Endothelial cell of umbilical vein (primary cell): ENCODE results near the gene ARFGEF3. TPM values are rescaled to one million over a fixed set of nuclear protein-coding genes. Genes with fewer than 3 reads are reported as not detected.

Source experiments
- BruUV-seq: library from RNA; stranded (reverse); fragments of 400-500 nt; replicated peaks from 2 replicates; lab custom pipeline; 2021; lab: Mats Ljungman, UMichigan
- CTCF ChIA-PET: fragments of 300-600, 350-600 bp; sonication (Branson Sonifier 250); formaldehyde crosslinking; loops from one replicate; lab custom pipeline; 2021; ENCODE audit warnings: antibody characterized with exemption, inconsistent platforms; lab: Charles Lee
- POLR2A ChIA-PET: fragments of 300-600, 350-600 bp; sonication (Branson Sonifier 250); formaldehyde crosslinking; loops from one replicate; lab custom pipeline; 2021; ENCODE audit warnings: antibody characterized with exemption, inconsistent platforms; lab: Charles Lee
- DNase-seq: peaks from one replicate; pipeline ENCODE4 v3.0.0-alpha.2; 2011; ENCODE audit warnings: low read depth, low spot score
- FAIRE-seq: peaks from 2 replicates; lab custom pipeline; 2011; peaks lifted over from hg19 to GRCh38; lab: Jason Lieb, UNC
- H2AFZ ChIP-seq: 2 replicates; pipeline ENCODE4 v1.6.0; 2012; ENCODE audit warnings: low read depth, low read length, control low read depth, inconsistent platforms
- H3K27ac ChIP-seq: 2 replicates; pipeline ENCODE4 v1.5.1; 2011; ENCODE audit warnings: low read depth, mild to moderate bottlenecking, control low read depth, low read length, moderate library complexity; ENCODE audit not compliant: insufficient read depth
- H3K27me3 ChIP-seq, 2 experiments: 2 replicates each; pipeline versions ENCODE4 v1.6.0 to v1.6.1; 2011; ENCODE audit warnings: low read length in 2 of 2, mixed read lengths in 1 of 2; ENCODE audit not compliant: control insufficient read depth in 2 of 2, insufficient read depth in 2 of 2
- H3K36me3 ChIP-seq, 2 experiments: 2 replicates in 1 of 2; 3 replicates in 1 of 2; pipeline ENCODE4 v1.5.1; 2011; ENCODE audit warnings: low read length in 2 of 2, mild to moderate bottlenecking in 1 of 2, moderate library complexity in 1 of 2; ENCODE audit not compliant: control insufficient read depth in 2 of 2, insufficient read depth in 2 of 2; ENCODE audit errors: extremely low read depth in 1 of 2
- H3K4me1 ChIP-seq: 3 replicates; pipeline ENCODE4 v1.5.1; 2011; ENCODE audit warnings: mild to moderate bottlenecking, low read length; ENCODE audit not compliant: control insufficient read depth, insufficient read depth; ENCODE audit errors: extremely low read depth
- H3K4me2 ChIP-seq: 2 replicates; pipeline ENCODE4 v1.6.1; 2011; ENCODE audit warnings: low read length, control low read depth, mixed read lengths; ENCODE audit not compliant: insufficient read depth
- H3K4me3 ChIP-seq, 3 experiments: fragments of 200-600 bp in 1 of 3; sonication (generic), shearing (Covaris generic) in 1 of 3; replicated peaks in 1 of 3; 2 replicates each; pipeline ENCODE4 v1.5.1; 2011 to 2016; ENCODE audit warnings: control low read depth in 3 of 3, low read length in 3 of 3, mild to moderate bottlenecking in 2 of 3, inconsistent platforms in 1 of 3, low read depth in 1 of 3, moderate library complexity in 1 of 3; ENCODE audit not compliant: insufficient read depth in 1 of 3
- H3K79me2 ChIP-seq: 2 replicates; pipeline ENCODE4 v1.6.0; 2012; ENCODE audit warnings: low read length, inconsistent platforms; ENCODE audit not compliant: control insufficient read depth, insufficient read depth
- H3K9ac ChIP-seq: replicated peaks from 2 replicates; pipeline ENCODE3; 2011; ENCODE audit warnings: low read length, control low read depth; ENCODE audit not compliant: insufficient read depth; ENCODE audit errors: extremely low read depth
- H3K9me1 ChIP-seq: replicated peaks from 3 replicates; pipeline ENCODE4 v1.6.0; 2011; ENCODE audit warnings: mild to moderate bottlenecking, low read length; ENCODE audit not compliant: control insufficient read depth, insufficient read depth; ENCODE audit errors: extremely low read depth
- H3K9me3 ChIP-seq: replicated peaks from 2 replicates; pipeline ENCODE4 v1.5.1; 2012; ENCODE audit warnings: low read length, inconsistent platforms; ENCODE audit not compliant: control insufficient read depth, insufficient read depth
- H4K20me1 ChIP-seq: replicated peaks from 2 replicates; pipeline ENCODE3; 2011; ENCODE audit warnings: mild to moderate bottlenecking, low read length; ENCODE audit not compliant: control insufficient read depth, insufficient read depth; ENCODE audit errors: extremely low read depth
- EZH2 ChIP-seq: IDR thresholded peaks from 2 replicates; pipeline ENCODE4 v1.6.1; 2012; ENCODE audit warnings: borderline replicate concordance, low read depth, mild to moderate bottlenecking, moderate library complexity, low read length, inconsistent platforms; ENCODE audit not compliant: severe bottlenecking
- FOS ChIP-seq: IDR thresholded peaks from 2 replicates; pipeline ENCODE4 v1.6.1; 2011; ENCODE audit warnings: mild to moderate bottlenecking, low read length, moderate library complexity, borderline replicate concordance; ENCODE audit not compliant: insufficient read depth
- GATA2 ChIP-seq: IDR thresholded peaks from 2 replicates; pipeline ENCODE4 v1.7.0; 2011; ENCODE audit warnings: low read depth, mild to moderate bottlenecking, moderate library complexity, mixed read lengths, low read length; ENCODE audit not compliant: insufficient read length, insufficient read depth
- JUN ChIP-seq: IDR thresholded peaks from 2 replicates; pipeline ENCODE4 v1.6.1; 2011; ENCODE audit warnings: borderline replicate concordance, low read depth; ENCODE audit not compliant: insufficient read length, insufficient read depth
- MYC ChIP-seq: IDR thresholded peaks from one replicate; pipeline ENCODE4 v1.6.1; 2011; ENCODE audit warnings: mild to moderate bottlenecking, low read depth, low read length
- POLR2A ChIP-seq: IDR thresholded peaks from 2 replicates; pipeline ENCODE4 v1.6.1; 2012; ENCODE audit warnings: low read depth, mild to moderate bottlenecking, control low read depth, low read length
- POLR2AphosphoS5 ChIP-seq: IDR thresholded peaks from 2 replicates; pipeline ENCODE4 v1.6.1; 2012; ENCODE audit warnings: low read depth, mild to moderate bottlenecking, control low read depth, low read length, moderate library complexity; ENCODE audit not compliant: insufficient read depth
- dilution Hi-C: fragments of 300-500 bp; cut with MboI; formaldehyde crosslinking; loops from one replicate; pipeline ENCODE4 v1.15.0; 2019; ENCODE audit warnings: low sequenced_read_pairs; ENCODE audit not compliant: extremely low pct_ligation_motif_present
- intact Hi-C: fragments of 100-400 bp; cut with micrococcal nuclease; formaldehyde crosslinking; loops from one replicate; pipeline ENCODE4 v1.10.0; 2022
- polyA plus RNA-seq, 4 experiments: library from polyadenylated mRNA; depleted of rRNA in 3 of 4; stranded (reverse) in 3 of 4; unstranded in 1 of 4; fragments of >200 nt; gene quantifications; 2 replicates each; pipeline versions ENCODE4 v1.2.1 to v1.2.3, GENCODE V29; 2011 to 2012; ENCODE audit warnings: missing spikeins in 1 of 4
- total RNA-seq: library from RNA; stranded (reverse); gene quantifications from 2 replicates; pipeline ENCODE4 v1.2.3, GENCODE V29; 2021
- TF ChIP-seq, protein P1 (sequence below), 2 donors: IDR thresholded peaks; 1 replicate in 1 of 2; 2 replicates in 1 of 2; pipeline ENCODE4 v1.5.1; 2011; ENCODE audit warnings: low read length in 2 of 2, mild to moderate bottlenecking in 2 of 2, moderate library complexity in 2 of 2, control low read depth in 1 of 2, inconsistent platforms in 1 of 2, low read depth in 1 of 2; ENCODE audit not compliant: insufficient read depth in 1 of 2; ENCODE audit errors: extremely low read depth in 1 of 2
- TF ChIP-seq, protein P2 (sequence below): IDR thresholded peaks from 2 replicates; pipeline ENCODE4 v1.6.1; 2011; ENCODE audit not compliant: insufficient read depth, insufficient read length

Gene ARFGEF3
- total and polyA plus RNA-seq, 2 donors (not counting 3 experiments of a cell fraction or from before 2014, with no cell fraction given): 1.3 to 7.3 TPM

DNA sequence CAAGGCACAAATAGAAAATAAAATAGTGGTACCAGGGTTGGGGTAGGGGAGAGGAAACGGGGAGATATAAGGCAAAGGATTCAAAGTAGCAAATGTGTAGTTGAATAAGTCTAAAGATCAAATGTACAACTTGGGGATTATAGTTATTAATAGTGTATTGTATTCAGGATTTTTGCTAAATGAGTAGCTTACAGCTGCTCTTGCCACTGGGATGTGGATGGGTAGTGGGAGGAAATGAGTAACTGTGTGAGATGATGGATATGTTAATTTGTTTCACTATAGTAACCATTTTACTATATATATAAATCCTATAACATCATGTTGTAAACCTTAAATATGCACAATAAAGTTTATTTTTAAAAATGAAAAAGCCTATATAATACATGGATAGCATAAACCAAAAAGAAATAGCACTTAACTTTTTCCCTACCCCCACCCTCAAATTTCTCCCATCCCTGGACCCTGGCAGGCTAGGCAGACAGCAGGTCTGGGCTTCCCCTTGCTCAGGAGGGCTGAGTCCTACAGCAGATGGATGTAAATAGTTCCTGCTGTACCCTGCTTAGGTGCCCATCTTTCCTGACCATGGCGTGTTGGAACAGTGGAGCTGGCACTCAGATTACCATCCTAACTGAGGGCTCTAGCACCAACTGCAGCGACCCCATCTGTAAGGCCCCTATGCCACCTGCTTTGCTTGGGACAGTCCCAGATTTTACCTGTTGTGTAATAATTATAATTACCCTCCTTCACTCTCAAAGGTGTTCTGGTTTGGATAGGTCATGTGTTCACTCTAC, 85.1 kb downstream of the ARFGEF3 start:
- intact Hi-C loops (no loop called here), dilution Hi-C loops (no loop called here)
- H4K20me1 ChIP-seq: no peaks in the 10 kb centered on the region
- TF ChIP-seq FOS: peak; percentile 51
- no peak for TF ChIP-seq MYC
- TF ChIP-seq, protein P1, sequence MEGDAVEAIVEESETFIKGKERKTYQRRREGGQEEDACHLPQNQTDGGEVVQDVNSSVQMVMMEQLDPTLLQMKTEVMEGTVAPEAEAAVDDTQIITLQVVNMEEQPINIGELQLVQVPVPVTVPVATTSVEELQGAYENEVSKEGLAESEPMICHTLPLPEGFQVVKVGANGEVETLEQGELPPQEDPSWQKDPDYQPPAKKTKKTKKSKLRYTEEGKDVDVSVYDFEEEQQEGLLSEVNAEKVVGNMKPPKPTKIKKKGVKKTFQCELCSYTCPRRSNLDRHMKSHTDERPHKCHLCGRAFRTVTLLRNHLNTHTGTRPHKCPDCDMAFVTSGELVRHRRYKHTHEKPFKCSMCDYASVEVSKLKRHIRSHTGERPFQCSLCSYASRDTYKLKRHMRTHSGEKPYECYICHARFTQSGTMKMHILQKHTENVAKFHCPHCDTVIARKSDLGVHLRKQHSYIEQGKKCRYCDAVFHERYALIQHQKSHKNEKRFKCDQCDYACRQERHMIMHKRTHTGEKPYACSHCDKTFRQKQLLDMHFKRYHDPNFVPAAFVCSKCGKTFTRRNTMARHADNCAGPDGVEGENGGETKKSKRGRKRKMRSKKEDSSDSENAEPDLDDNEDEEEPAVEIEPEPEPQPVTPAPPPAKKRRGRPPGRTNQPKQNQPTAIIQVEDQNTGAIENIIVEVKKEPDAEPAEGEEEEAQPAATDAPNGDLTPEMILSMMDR (IDR thresholded peaks at IDR 0.05; ENCODE audit: extremely low read depth in 1 of 2, insufficient read depth in 1 of 2, low read depth in 1 of 2, low read length in 2 of 2): no peak
- peak; percentile 33 for TF ChIP-seq JUN
- no peak for TF ChIP-seq GATA2
- TF ChIP-seq POLR2AphosphoS5: no peak
- TF ChIP-seq EZH2: no peak
- TF ChIP-seq, protein P2, sequence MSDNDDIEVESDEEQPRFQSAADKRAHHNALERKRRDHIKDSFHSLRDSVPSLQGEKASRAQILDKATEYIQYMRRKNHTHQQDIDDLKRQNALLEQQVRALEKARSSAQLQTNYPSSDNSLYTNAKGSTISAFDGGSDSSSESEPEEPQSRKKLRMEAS: no peak
- no peak for TF ChIP-seq POLR2A
- H3K79me2 ChIP-seq: no peaks in the 10 kb centered on the region
- BruUV-seq: no TSS peak
- H3K27ac ChIP-seq: no peak overlapping the region
- no peaks in the 10 kb centered on the region for H3K27me3 ChIP-seq
- no peak overlapping the region for H3K9ac ChIP-seq
- ChIA-PET CTCF (interaction anchor here (1.0 to 2.3 kb wide), 4 partner anchors 11 to 24 kb away, joined by 3 to 10 read pairs (median 4); no protein-coding TSS in a partner anchor), POLR2A (no interaction called here)
- DNase-seq (peak; percentile 15), FAIRE-seq (peak; percentile 26)
- H2AFZ ChIP-seq: no peak overlapping the region
- no peak overlapping the region for H3K4me3 ChIP-seq
- H3K4me1 ChIP-seq: peaks cover 4% of the 10 kb centered on the region
- no peak overlapping the region for H3K4me2 ChIP-seq
- H3K9me1 ChIP-seq: no peaks in the 10 kb centered on the region
- H3K9me3 ChIP-seq: no peaks in the 10 kb centered on the region
- no peaks in the 10 kb centered on the region for H3K36me3 ChIP-seq
